BJ (cell line): ENCODE results near the gene EMD. TPM values are rescaled to one million over a fixed set of nuclear protein-coding genes. Genes with fewer than 3 reads are reported as not detected.

Source experiments
- CTCF ChIA-PET: fragments of 350-600 bp; formaldehyde crosslinking; extraction: SDS; loops from one replicate; lab custom pipeline; 2021; ENCODE audit warnings: antibody characterized with exemption, inconsistent platforms; lab: Yijun Ruan, JAX
- POLR2A ChIA-PET: fragments of 300-600 bp; sonication (Branson Sonifier 250); formaldehyde crosslinking; extraction: SDS; loops from one replicate; lab custom pipeline; 2021; ENCODE audit warnings: antibody characterized with exemption; lab: Charles Lee
- DNase-seq: peaks from one replicate; pipeline ENCODE4 v3.0.0-alpha.2; 2011; ENCODE audit warnings: low read depth
- H3K27me3 ChIP-seq: 2 replicates; pipeline ENCODE4 v1.6.0; 2011; ENCODE audit warnings: low read length; ENCODE audit not compliant: control insufficient read depth, insufficient read depth
- H3K36me3 ChIP-seq: 2 replicates; pipeline ENCODE4 v1.5.1; 2011; ENCODE audit warnings: low read length; ENCODE audit not compliant: control insufficient read depth, insufficient read depth
- H3K4me3 ChIP-seq: 2 replicates; pipeline ENCODE4 v1.5.1; 2011; ENCODE audit warnings: low read depth, mild to moderate bottlenecking, control low read depth, low read length
- CTCF ChIP-seq: IDR thresholded peaks from 2 replicates; pipeline ENCODE4 v1.5.1; 2011; ENCODE audit warnings: low read depth, mild to moderate bottlenecking, control low read depth, inconsistent platforms, low read length, moderate library complexity; ENCODE audit not compliant: insufficient read depth
- polyA plus RNA-seq: library from polyadenylated mRNA; depleted of rRNA; stranded (reverse); fragments of >200 nt; gene quantifications from 2 replicates; pipeline ENCODE4 v1.2.3, GENCODE V29; 2011

Gene EMD
- polyA plus RNA-seq, 1 experiment: 71.0 TPM

GRCh38 chrX:154358829-154359228 is 20.3 kb upstream of the EMD start:
- TF ChIP-seq CTCF: no peak
- H3K27me3 ChIP-seq: no peaks in the 10 kb centered on the region
- POLR2A ChIA-PET: no interaction called here
- DNase-seq: no peak
- CTCF ChIA-PET: no interaction called here
- H3K36me3 ChIP-seq: peaks cover 75% of the 10 kb centered on the region
- no peak overlapping the region for H3K4me3 ChIP-seq

- CTCF ChIA-PET: no interaction called here
- POLR2A ChIA-PET: no interaction called here
- TF ChIP-seq CTCF: no peak
- H3K36me3 ChIP-seq: peaks cover 74% of the 10 kb centered on the region
- no peak overlapping the region for H3K4me3 ChIP-seq
- no peaks in the 10 kb centered on the region for H3K27me3 ChIP-seq
- no peak for DNase-seq
These were observed 19.5 kb upstream of the EMD start for GRCh38 chrX:154359362-154360154.

GRCh38 chrX:154360155-154360713 is 18.9 kb upstream of the EMD start:
- no peak for TF ChIP-seq CTCF
- DNase-seq: no peak
- Histone ChIP-seq H3K4me3 (no peak overlapping the region), H3K27me3 (no peaks in the 10 kb centered on the region), H3K36me3 (peaks cover 76% of the 10 kb centered on the region)
- ChIA-PET CTCF (no interaction called here), POLR2A (no interaction called here)

- CTCF ChIA-PET: interaction anchor here (1.0 kb wide), 1 partner anchor 185 kb away, joined by 4 read pairs; the partner anchor contains the start of gene IKBKG
- POLR2A ChIA-PET: no interaction called here
- DNase-seq: no peak
- no peak for TF ChIP-seq CTCF
- H3K36me3 ChIP-seq: peaks cover 84% of the 10 kb centered on the region
- H3K4me3 ChIP-seq: no peak overlapping the region
- H3K27me3 ChIP-seq: no peaks in the 10 kb centered on the region
These were observed 16.9 kb upstream of the EMD start for GRCh38 chrX:154362085-154362742.
